GM08714 (cell line): ENCODE data around the gene EXD2.
A peak's percentile ranks its signal among the peaks of the same experiment; 100 is the strongest.
"Not testable (repeated sequence)": the region's sequence is repeated elsewhere in the genome, so short reads cannot be mapped to it uniquely, and the experiment has no call there.

Experiments used
- H3K4me3 ChIP-seq: fragments of 200-500 bp; sonication (Bioruptor generic); 2 replicates; pipeline ENCODE4 v1.5.1; 2014; ENCODE audit warnings: mild to moderate bottlenecking, low read length, inconsistent platforms
- ZNF274 ChIP-seq: IDR thresholded peaks from 2 replicates; pipeline ENCODE4 v1.6.1; 2012; ENCODE audit warnings: mild to moderate bottlenecking, low read depth, low read length

EXD2 gene

GRCh38 chr14:69191340-69192111 is at the start of gene EXD2:
TSS of gene EXD2 (plus strand) at chr14:69191498. CDS start at chr14:69209471, 17,973 bp downstream.
- no peak for TF ChIP-seq ZNF274
- H3K4me3 ChIP-seq: peak within 1 kb of the TSS; percentile 81

- no peak for TF ChIP-seq ZNF274
- no peak overlapping the region for H3K4me3 ChIP-seq
These were observed 49.7 kb upstream of the EXD2 start for GRCh38 chr14:69141550-69141949.

GRCh38 chr14:69142101-69142500 is 49.2 kb upstream of the EXD2 start:
- no peak for TF ChIP-seq ZNF274
- no peak overlapping the region for H3K4me3 ChIP-seq

GRCh38 chr14:69149461-69150244 is 41.6 kb upstream of the EXD2 start:
- H3K4me3 ChIP-seq: no peak overlapping the region
- no peak for TF ChIP-seq ZNF274

GRCh38 chr14:69151458-69152180 is 39.7 kb upstream of the EXD2 start:
- peak overlapping the region; percentile 88 for H3K4me3 ChIP-seq
- no peak for TF ChIP-seq ZNF274

GRCh38 chr14:69152181-69152901 is 39.0 kb upstream of the EXD2 start:
- peak overlapping the region; percentile 88 for H3K4me3 ChIP-seq
- no peak for TF ChIP-seq ZNF274

- no peak for TF ChIP-seq ZNF274
- peak within 1 kb of the TSS; percentile 88 for H3K4me3 ChIP-seq
These were observed 38.5 kb upstream of the EXD2 start, which contains the start of gene DCAF5 for GRCh38 chr14:69152902-69153151. TSS of gene DCAF5 (minus strand) at chr14:69153119. CDS start at chr14:69152978, 141 bp downstream.

- H3K4me3 ChIP-seq: peak overlapping the region; percentile 70
- TF ChIP-seq ZNF274: no peak
These were observed 38.0 kb upstream of the EXD2 start for GRCh38 chr14:69153152-69153872.

- H3K4me3 ChIP-seq: peak overlapping the region; percentile 70
- TF ChIP-seq ZNF274: no peak
These were observed 37.4 kb upstream of the EXD2 start for GRCh38 chr14:69153873-69154270.

- no peak overlapping the region for H3K4me3 ChIP-seq
- TF ChIP-seq ZNF274: no peak
These were observed 36.5 kb upstream of the EXD2 start for GRCh38 chr14:69154779-69155178.

- no peak for TF ChIP-seq ZNF274
- no peak overlapping the region for H3K4me3 ChIP-seq
These were observed 35.1 kb upstream of the EXD2 start for GRCh38 chr14:69156224-69156623.

- TF ChIP-seq ZNF274: no peak
- H3K4me3 ChIP-seq: no peak overlapping the region
These were observed 29.7 kb upstream of the EXD2 start for GRCh38 chr14:69161590-69161989.

GRCh38 chr14:69165787-69166186 is 25.5 kb upstream of the EXD2 start:
- H3K4me3 ChIP-seq: not testable (repeated sequence)

- TF ChIP-seq ZNF274: no peak
- no peak overlapping the region for H3K4me3 ChIP-seq
These were observed 20.5 kb upstream of the EXD2 start for GRCh38 chr14:69170839-69171238.
